Prostate gland (tissue), 2 donors: ENCODE results near the gene PLA2G4F.

ENCODE experiments used
- POLR2A ChIP-seq: fragments of 450-650 bp; IDR thresholded peaks from one replicate; pipeline ENCODE4 v1.6.1; 2016; ENCODE audit warnings: antibody characterized with exemption, mild to moderate bottlenecking
- POLR2AphosphoS5 ChIP-seq: sonication (generic); formaldehyde crosslinking; IDR thresholded peaks from one replicate; pipeline ENCODE4 v1.6.1; 2017; ENCODE audit warnings: antibody characterized with exemption
- TF ChIP-seq, protein P1 (sequence below), 4 experiments: fragments of 200-600 bp in 2 of 4; fragments of 450-650 bp in 2 of 4; sonication (generic) in 2 of 4; IDR thresholded peaks; 1 replicate in 3 of 4; 2 replicates in 1 of 4; pipeline ENCODE4 v1.5.1; 2016 to 2019; ENCODE audit warnings: antibody characterized with exemption in 4 of 4, mild to moderate bottlenecking in 2 of 4, moderate library complexity in 2 of 4

DNA sequence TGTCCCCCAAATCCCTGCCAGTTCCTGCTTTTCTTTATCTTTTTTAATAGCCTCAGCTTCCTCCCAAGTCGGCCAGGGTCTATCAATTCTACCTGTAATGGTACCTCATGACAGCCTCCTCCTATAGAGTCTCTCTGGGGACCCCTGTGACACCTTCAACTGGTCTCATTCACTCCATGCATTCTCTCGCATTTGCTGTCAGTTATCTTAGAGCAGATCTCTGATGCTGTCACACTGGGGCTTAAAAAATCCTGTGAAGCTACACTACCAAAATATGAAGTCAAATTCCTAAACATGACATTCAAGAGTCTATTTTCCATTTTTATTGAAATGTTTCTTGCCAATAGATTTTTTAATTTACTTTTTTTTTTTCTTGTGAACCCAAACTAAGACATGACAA is 46.2 kb upstream of the PLA2G4F start:
- TF ChIP-seq, protein P1, sequence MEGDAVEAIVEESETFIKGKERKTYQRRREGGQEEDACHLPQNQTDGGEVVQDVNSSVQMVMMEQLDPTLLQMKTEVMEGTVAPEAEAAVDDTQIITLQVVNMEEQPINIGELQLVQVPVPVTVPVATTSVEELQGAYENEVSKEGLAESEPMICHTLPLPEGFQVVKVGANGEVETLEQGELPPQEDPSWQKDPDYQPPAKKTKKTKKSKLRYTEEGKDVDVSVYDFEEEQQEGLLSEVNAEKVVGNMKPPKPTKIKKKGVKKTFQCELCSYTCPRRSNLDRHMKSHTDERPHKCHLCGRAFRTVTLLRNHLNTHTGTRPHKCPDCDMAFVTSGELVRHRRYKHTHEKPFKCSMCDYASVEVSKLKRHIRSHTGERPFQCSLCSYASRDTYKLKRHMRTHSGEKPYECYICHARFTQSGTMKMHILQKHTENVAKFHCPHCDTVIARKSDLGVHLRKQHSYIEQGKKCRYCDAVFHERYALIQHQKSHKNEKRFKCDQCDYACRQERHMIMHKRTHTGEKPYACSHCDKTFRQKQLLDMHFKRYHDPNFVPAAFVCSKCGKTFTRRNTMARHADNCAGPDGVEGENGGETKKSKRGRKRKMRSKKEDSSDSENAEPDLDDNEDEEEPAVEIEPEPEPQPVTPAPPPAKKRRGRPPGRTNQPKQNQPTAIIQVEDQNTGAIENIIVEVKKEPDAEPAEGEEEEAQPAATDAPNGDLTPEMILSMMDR (IDR thresholded peaks at IDR 0.05), result no peak
- no peak for TF ChIP-seq POLR2A
- TF ChIP-seq POLR2AphosphoS5, result no peak
